ENCODE measurements around the gene ZCCHC24.

- TF ChIP-seq, protein P1, sequence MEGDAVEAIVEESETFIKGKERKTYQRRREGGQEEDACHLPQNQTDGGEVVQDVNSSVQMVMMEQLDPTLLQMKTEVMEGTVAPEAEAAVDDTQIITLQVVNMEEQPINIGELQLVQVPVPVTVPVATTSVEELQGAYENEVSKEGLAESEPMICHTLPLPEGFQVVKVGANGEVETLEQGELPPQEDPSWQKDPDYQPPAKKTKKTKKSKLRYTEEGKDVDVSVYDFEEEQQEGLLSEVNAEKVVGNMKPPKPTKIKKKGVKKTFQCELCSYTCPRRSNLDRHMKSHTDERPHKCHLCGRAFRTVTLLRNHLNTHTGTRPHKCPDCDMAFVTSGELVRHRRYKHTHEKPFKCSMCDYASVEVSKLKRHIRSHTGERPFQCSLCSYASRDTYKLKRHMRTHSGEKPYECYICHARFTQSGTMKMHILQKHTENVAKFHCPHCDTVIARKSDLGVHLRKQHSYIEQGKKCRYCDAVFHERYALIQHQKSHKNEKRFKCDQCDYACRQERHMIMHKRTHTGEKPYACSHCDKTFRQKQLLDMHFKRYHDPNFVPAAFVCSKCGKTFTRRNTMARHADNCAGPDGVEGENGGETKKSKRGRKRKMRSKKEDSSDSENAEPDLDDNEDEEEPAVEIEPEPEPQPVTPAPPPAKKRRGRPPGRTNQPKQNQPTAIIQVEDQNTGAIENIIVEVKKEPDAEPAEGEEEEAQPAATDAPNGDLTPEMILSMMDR (IDR thresholded peaks at IDR 0.05 in 8 of 11, conservative IDR thresholded peaks at IDR 0.05 in 3 of 11) = no peak
- TF ChIP-seq POLR2AphosphoS5 (IDR thresholded peaks at IDR 0.05) = no peak
Observed at GRCh38 chr10:79463578-79464496, 18.4 kb upstream of the ZCCHC24 start.
